HEK293 (cell line): ENCODE data around the gene TNFAIP3.

Experiments
- CTCF ChIA-PET: fragments of 350-600 bp; formaldehyde crosslinking; extraction: SDS; loops from one replicate; lab custom pipeline; 2021; ENCODE audit warnings: antibody characterized with exemption; lab: Yijun Ruan, JAX
- POLR2A ChIA-PET: fragments of 300-600 bp; formaldehyde crosslinking; extraction: SDS; loops from one replicate; lab custom pipeline; 2020; ENCODE audit warnings: antibody characterized with exemption, inconsistent platforms; lab: Yijun Ruan, JAX
- H3K27ac ChIP-seq: fragments of 200-500 bp; sonication (Bioruptor generic); 2 replicates; pipeline ENCODE4 v1.5.1; 2014; ENCODE audit warnings: low read depth, low read length, control low read depth, inconsistent platforms; ENCODE audit errors: extremely low read depth
- H3K36me3 ChIP-seq, 2 experiments: fragments of 200-500 bp in 1 of 2; sonication (Bioruptor generic) in 1 of 2; 1 replicate in 1 of 2; 2 replicates in 1 of 2; pipeline ENCODE4 v1.5.1; 2014 to 2017; ENCODE audit warnings: inconsistent platforms in 2 of 2, low read length in 2 of 2; ENCODE audit not compliant: control insufficient read depth in 2 of 2, insufficient read depth in 1 of 2
- H3K4me1 ChIP-seq: fragments of 200-500 bp; sonication (Bioruptor generic); 2 replicates; pipeline ENCODE4 v1.5.1; 2014; ENCODE audit warnings: mild to moderate bottlenecking, low read length, inconsistent platforms; ENCODE audit not compliant: control insufficient read depth, insufficient read depth
- H3K4me3 ChIP-seq: 2 replicates; pipeline ENCODE4 v1.5.1; 2011; ENCODE audit warnings: low read depth, mild to moderate bottlenecking, control low read depth, low read length, moderate library complexity
- H3K9me3 ChIP-seq: fragments of 200-500 bp; sonication (Bioruptor generic); 2 replicates; pipeline ENCODE4 v1.5.1; 2014; ENCODE audit warnings: low read depth, low read length, inconsistent platforms; ENCODE audit not compliant: control insufficient read depth, insufficient read depth
- GLI2 ChIP-seq: fragments of 450-650 bp; formaldehyde crosslinking; IDR thresholded peaks from 2 replicates; pipeline ENCODE4; 2017; ENCODE audit warnings: missing biosample characterization, missing genetic modification characterization, low read depth, borderline replicate concordance
- HOXD13 ChIP-seq: sonication (generic); formaldehyde crosslinking; IDR thresholded peaks from 2 replicates; pipeline ENCODE4 v1.8.0; 2022; ENCODE audit warnings: missing genetic modification reagents, borderline replicate concordance
- KLF7 ChIP-seq: fragments of 450-650 bp; formaldehyde crosslinking; IDR thresholded peaks from 2 replicates; pipeline ENCODE4 v1.5.1; 2016; ENCODE audit warnings: missing biosample characterization, missing genetic modification characterization, borderline replicate concordance
- RBAK ChIP-seq: fragments of 450-650 bp; formaldehyde crosslinking; IDR thresholded peaks from 2 replicates; pipeline ENCODE4 v1.5.1; 2016; ENCODE audit warnings: missing biosample characterization, missing genetic modification characterization
- ZBTB21 ChIP-seq: fragments of 450-650 bp; formaldehyde crosslinking; IDR thresholded peaks from 2 replicates; pipeline ENCODE4 v1.5.1; 2017; ENCODE audit warnings: missing biosample characterization, missing genetic modification characterization
- ZFP37 ChIP-seq: fragments of 450-650 bp; formaldehyde crosslinking; IDR thresholded peaks from 2 replicates; pipeline ENCODE4 v1.5.1; 2016; ENCODE audit warnings: missing biosample characterization, missing genetic modification characterization
- ZNF146 ChIP-seq: fragments of 450-650 bp; formaldehyde crosslinking; IDR thresholded peaks from 2 replicates; pipeline ENCODE4 v1.5.1; 2016; ENCODE audit warnings: missing biosample characterization, missing genetic modification characterization
- ZNF155 ChIP-seq: fragments of 450-650 bp; formaldehyde crosslinking; IDR thresholded peaks from 2 replicates; pipeline ENCODE4 v1.5.1; 2016; ENCODE audit warnings: missing biosample characterization, missing genetic modification characterization
- ZNF16 ChIP-seq: fragments of 450-650 bp; formaldehyde crosslinking; IDR thresholded peaks from 2 replicates; pipeline ENCODE4 v1.5.1; 2016; ENCODE audit warnings: low read depth, missing biosample characterization, missing genetic modification characterization
- ZNF169 ChIP-seq: fragments of 450-650 bp; formaldehyde crosslinking; IDR thresholded peaks from 2 replicates; pipeline ENCODE4 v1.5.1; 2016; ENCODE audit warnings: missing biosample characterization, missing genetic modification characterization
- ZNF266 ChIP-seq: fragments of 450-650 bp; formaldehyde crosslinking; IDR thresholded peaks from 2 replicates; pipeline ENCODE4 v1.5.1; 2016; ENCODE audit warnings: missing biosample characterization, missing genetic modification characterization, low read depth
- ZNF391 ChIP-seq: fragments of 450-650 bp; formaldehyde crosslinking; IDR thresholded peaks from 2 replicates; pipeline ENCODE4 v1.5.1; 2016; ENCODE audit warnings: low read depth, missing biosample characterization, missing genetic modification characterization, borderline replicate concordance
- ZNF510 ChIP-seq: fragments of 450-650 bp; formaldehyde crosslinking; IDR thresholded peaks from 2 replicates; pipeline ENCODE4 v1.5.1; 2018; ENCODE audit warnings: mild to moderate bottlenecking, missing genetic modification characterization, missing biosample characterization; ENCODE audit not compliant: insufficient replicate concordance
- ZNF521 ChIP-seq: fragments of 450-650 bp; formaldehyde crosslinking; IDR thresholded peaks from 2 replicates; pipeline ENCODE4 v1.5.1; 2017; ENCODE audit warnings: missing biosample characterization, mild to moderate bottlenecking, missing genetic modification characterization
- ZNF544 ChIP-seq: fragments of 450-650 bp; formaldehyde crosslinking; IDR thresholded peaks from 2 replicates; pipeline ENCODE4 v1.5.0; 2017; ENCODE audit warnings: missing biosample characterization, missing genetic modification characterization
- ZNF548 ChIP-seq: fragments of 450-650 bp; formaldehyde crosslinking; IDR thresholded peaks from 2 replicates; pipeline ENCODE4 v1.5.1; 2016; ENCODE audit warnings: missing biosample characterization, missing genetic modification characterization
- ZNF549 ChIP-seq: fragments of 450-650 bp; IDR thresholded peaks from 2 replicates; pipeline ENCODE4 v1.5.1; 2018; ENCODE audit warnings: missing biosample characterization, missing genetic modification characterization, mild to moderate bottlenecking, inconsistent platforms, moderate library complexity
- ZNF596 ChIP-seq: fragments of 450-650 bp; IDR thresholded peaks from 2 replicates; pipeline ENCODE4 v1.5.0; 2018; ENCODE audit warnings: missing biosample characterization, mild to moderate bottlenecking, missing genetic modification characterization, moderate library complexity
- ZNF610 ChIP-seq: fragments of 450-650 bp; formaldehyde crosslinking; IDR thresholded peaks from 2 replicates; pipeline ENCODE4 v1.5.1; 2016; ENCODE audit warnings: missing biosample characterization, missing genetic modification characterization, borderline replicate concordance
- ZNF626 ChIP-seq: fragments of 450-650 bp; sonication (Bioruptor Pico); formaldehyde crosslinking; IDR thresholded peaks from 2 replicates; pipeline ENCODE4 v1.5.1; 2018; ENCODE audit warnings: missing biosample characterization, missing genetic modification characterization, inconsistent platforms
- TF ChIP-seq, protein P1 (sequence below): fragments of 450-650 bp; formaldehyde crosslinking; IDR thresholded peaks from 2 replicates; pipeline ENCODE4 v1.5.1; 2016; ENCODE audit warnings: missing biosample characterization, missing genetic modification characterization
- TF ChIP-seq, protein P2 (sequence below): fragments of 450-650 bp; formaldehyde crosslinking; IDR thresholded peaks from 2 replicates; pipeline ENCODE4 v1.5.1; 2017; ENCODE audit warnings: missing biosample characterization, missing genetic modification characterization
- TF ChIP-seq, protein P3 (sequence below): fragments of 450-650 bp; formaldehyde crosslinking; IDR thresholded peaks from 2 replicates; pipeline ENCODE4 v1.5.1; 2016; ENCODE audit warnings: missing biosample characterization, missing genetic modification characterization
- TF ChIP-seq, protein P4 (sequence below): fragments of 450-650 bp; formaldehyde crosslinking; IDR thresholded peaks from 2 replicates; pipeline ENCODE4 v1.5.1; 2017; ENCODE audit warnings: missing biosample characterization, missing genetic modification characterization

TNFAIP3 gene

DNA sequence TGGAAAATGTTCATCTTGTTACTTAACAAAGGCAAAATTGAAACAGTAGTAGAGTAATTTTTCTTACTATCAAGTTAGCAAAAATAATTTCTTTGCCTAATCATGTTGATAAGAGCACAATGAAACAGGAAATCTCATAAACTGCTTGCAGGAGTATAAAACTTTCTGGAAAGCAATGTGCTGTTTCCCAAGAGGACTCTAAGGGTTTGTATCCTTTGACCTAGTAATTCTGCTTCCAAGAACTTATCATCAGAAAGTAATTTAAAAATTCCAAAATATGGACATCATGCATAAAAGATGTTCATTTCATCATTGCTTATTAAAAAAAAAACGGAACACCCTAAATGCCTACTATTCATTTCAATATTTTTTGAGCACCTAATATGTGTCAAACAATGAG lies 46.1 kb upstream of the TNFAIP3 start:
- Histone ChIP-seq H3K9me3 (no peaks in the 10 kb centered on the region), H3K36me3 (no peaks in the 10 kb centered on the region), H3K27ac (no peak overlapping the region), H3K4me3 (no peak overlapping the region), H3K4me1 (no peaks in the 10 kb centered on the region; the same call in 1 of the 2 replicates)
- POLR2A ChIA-PET = no interaction called here
- CTCF ChIA-PET = interaction anchor here (0.5 to 0.9 kb wide), 2 partner anchors 46 to 286 kb away, joined by 3 to 4 read pairs; partner anchors contain the start of gene TNFAIP3
- TF ChIP-seq ZNF16 (tag by site-specific recombination) (no peak), ZNF510 (tag by site-specific recombination) (no peak), ZNF155 (no peak), ZNF544 (tag by site-specific recombination) (no peak), ZNF146 (no peak)
- TF ChIP-seq, protein P1, sequence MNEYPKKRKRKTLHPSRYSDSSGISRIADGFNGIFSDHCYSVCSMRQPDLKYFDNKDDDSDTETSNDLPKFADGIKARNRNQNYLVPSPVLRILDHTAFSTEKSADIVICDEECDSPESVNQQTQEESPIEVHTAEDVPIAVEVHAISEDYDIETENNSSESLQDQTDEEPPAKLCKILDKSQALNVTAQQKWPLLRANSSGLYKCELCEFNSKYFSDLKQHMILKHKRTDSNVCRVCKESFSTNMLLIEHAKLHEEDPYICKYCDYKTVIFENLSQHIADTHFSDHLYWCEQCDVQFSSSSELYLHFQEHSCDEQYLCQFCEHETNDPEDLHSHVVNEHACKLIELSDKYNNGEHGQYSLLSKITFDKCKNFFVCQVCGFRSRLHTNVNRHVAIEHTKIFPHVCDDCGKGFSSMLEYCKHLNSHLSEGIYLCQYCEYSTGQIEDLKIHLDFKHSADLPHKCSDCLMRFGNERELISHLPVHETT = no peak
- TF ChIP-seq, protein P2, sequence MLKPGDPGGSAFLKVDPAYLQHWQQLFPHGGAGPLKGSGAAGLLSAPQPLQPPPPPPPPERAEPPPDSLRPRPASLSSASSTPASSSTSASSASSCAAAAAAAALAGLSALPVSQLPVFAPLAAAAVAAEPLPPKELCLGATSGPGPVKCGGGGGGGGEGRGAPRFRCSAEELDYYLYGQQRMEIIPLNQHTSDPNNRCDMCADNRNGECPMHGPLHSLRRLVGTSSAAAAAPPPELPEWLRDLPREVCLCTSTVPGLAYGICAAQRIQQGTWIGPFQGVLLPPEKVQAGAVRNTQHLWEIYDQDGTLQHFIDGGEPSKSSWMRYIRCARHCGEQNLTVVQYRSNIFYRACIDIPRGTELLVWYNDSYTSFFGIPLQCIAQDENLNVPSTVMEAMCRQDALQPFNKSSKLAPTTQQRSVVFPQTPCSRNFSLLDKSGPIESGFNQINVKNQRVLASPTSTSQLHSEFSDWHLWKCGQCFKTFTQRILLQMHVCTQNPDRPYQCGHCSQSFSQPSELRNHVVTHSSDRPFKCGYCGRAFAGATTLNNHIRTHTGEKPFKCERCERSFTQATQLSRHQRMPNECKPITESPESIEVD (tag by site-specific recombination) = no peak
- TF ChIP-seq, all 188 proteins: peak for 0

DNA sequence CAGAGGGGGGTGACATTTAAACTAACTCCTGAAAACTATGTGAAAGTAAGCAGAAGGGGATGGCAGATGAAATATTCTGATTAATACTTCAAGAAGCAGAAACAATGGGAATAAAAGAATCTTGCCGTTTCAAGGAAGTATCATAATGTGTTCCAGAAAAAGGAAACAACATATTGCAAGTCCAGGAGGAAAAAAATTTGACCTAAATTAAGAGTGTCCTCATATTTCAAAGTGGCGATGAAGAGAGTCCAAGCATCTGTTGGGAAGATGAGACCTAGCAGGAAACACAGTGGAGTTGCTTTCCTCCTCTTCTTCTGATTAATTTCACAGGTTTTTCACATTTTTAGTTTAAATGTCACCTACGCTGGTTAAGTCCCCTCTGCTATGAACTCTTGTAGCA lies 45.6 kb upstream of the TNFAIP3 start:
- no peaks in the 10 kb centered on the region for H3K9me3 ChIP-seq
- CTCF ChIA-PET = interaction anchor here (0.9 kb wide), 1 partner anchor 46 kb away, joined by 3 read pairs; the partner anchor contains the start of gene TNFAIP3
- no peak for TF ChIP-seq ZNF610
- no peak for TF ChIP-seq ZFP37 (tag by site-specific recombination)
- TF ChIP-seq, protein P1 = no peak
- TF ChIP-seq ZNF391 (tag by site-specific recombination) = no peak
- TF ChIP-seq GLI2 (tag by site-specific recombination) = no peak
- TF ChIP-seq, protein P3, sequence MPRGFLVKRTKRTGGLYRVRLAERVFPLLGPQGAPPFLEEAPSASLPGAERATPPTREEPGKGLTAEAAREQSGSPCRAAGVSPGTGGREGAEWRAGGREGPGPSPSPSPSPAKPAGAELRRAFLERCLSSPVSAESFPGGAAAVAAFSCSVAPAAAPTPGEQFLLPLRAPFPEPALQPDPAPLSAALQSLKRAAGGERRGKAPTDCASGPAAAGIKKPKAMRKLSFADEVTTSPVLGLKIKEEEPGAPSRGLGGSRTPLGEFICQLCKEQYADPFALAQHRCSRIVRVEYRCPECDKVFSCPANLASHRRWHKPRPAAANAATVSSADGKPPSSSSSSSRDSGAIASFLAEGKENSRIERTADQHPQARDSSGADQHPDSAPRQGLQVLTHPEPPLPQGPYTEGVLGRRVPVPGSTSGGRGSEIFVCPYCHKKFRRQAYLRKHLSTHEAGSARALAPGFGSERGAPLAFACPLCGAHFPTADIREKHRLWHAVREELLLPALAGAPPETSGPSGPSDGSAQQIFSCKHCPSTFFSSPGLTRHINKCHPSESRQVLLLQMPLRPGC (tag by site-specific recombination) = no peak
- TF ChIP-seq, protein P4, sequence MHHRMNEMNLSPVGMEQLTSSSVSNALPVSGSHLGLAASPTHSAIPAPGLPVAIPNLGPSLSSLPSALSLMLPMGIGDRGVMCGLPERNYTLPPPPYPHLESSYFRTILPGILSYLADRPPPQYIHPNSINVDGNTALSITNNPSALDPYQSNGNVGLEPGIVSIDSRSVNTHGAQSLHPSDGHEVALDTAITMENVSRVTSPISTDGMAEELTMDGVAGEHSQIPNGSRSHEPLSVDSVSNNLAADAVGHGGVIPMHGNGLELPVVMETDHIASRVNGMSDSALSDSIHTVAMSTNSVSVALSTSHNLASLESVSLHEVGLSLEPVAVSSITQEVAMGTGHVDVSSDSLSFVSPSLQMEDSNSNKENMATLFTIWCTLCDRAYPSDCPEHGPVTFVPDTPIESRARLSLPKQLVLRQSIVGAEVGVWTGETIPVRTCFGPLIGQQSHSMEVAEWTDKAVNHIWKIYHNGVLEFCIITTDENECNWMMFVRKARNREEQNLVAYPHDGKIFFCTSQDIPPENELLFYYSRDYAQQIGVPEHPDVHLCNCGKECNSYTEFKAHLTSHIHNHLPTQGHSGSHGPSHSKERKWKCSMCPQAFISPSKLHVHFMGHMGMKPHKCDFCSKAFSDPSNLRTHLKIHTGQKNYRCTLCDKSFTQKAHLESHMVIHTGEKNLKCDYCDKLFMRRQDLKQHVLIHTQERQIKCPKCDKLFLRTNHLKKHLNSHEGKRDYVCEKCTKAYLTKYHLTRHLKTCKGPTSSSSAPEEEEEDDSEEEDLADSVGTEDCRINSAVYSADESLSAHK (tag by site-specific recombination) = no peak
- TF ChIP-seq HOXD13 (CRISPR knock-in tag) = no peak
- TF ChIP-seq ZNF548 (tag by site-specific recombination) = no peak
- no peak for TF ChIP-seq ZNF169 (tag by site-specific recombination)
- TF ChIP-seq ZBTB21 (tag by site-specific recombination) = no peak
- no peak for TF ChIP-seq ZNF521
- TF ChIP-seq ZNF596 (tag by site-specific recombination) = no peak
- no peak for TF ChIP-seq KLF7 (tag by site-specific recombination)
- TF ChIP-seq ZNF549 (tag by site-specific recombination) = no peak
- TF ChIP-seq ZNF266 (tag by site-specific recombination) = no peak
- TF ChIP-seq RBAK = no peak
- TF ChIP-seq ZNF626 (tag by site-specific recombination) = no peak
- H3K4me3 ChIP-seq = no peak overlapping the region
- no peaks in the 10 kb centered on the region for H3K36me3 ChIP-seq
- POLR2A ChIA-PET = no interaction called here
- H3K27ac ChIP-seq = no peak overlapping the region
- H3K4me1 ChIP-seq = no peaks in the 10 kb centered on the region; the same call in 1 of the 2 replicates
